CD4-positive, alpha-beta T cell (primary cell): ENCODE results near the gene TBCD. TPM values are rescaled to one million over a fixed set of nuclear protein-coding genes. Genes with fewer than 3 reads are reported as not detected.

Source experiments
- ATAC-seq: fragments of 200-7000 bp; cut with Tn5 transposase; one replicate; pipeline ENCODE4 v1.10.0; 2022; ENCODE audit warnings: mild to moderate bottlenecking; ENCODE audit not compliant: poor library complexity
- CTCF ChIA-PET: fragments of 350-600 bp; sonication (Branson Sonifier 250); formaldehyde crosslinking; loops from one replicate; lab custom pipeline; 2021; ENCODE audit warnings: antibody characterized with exemption, inconsistent platforms; lab: Charles Lee
- POLR2A ChIA-PET: fragments of 350-600 bp; sonication (Branson Sonifier 250); formaldehyde crosslinking; loops from one replicate; lab custom pipeline; 2021; ENCODE audit warnings: antibody characterized with exemption, inconsistent platforms; lab: Charles Lee
- DNase-seq, 14 experiments: peaks; one replicate each; pipeline ENCODE4 v3.0.0-alpha.2; 2013 to 2020; ENCODE audit warnings: mixed read lengths in 2 of 14
- H3K27ac ChIP-seq, 2 donors: one replicate each; pipeline versions ENCODE4 v1.5.1 to v1.7.0; 2013; ENCODE audit warnings: low read length in 2 of 2, low read depth in 1 of 2, mild to moderate bottlenecking in 1 of 2
- H3K27me3 ChIP-seq, 2 experiments: 1 replicate in 1 of 2; 2 replicates in 1 of 2; pipeline versions ENCODE4 v1.6.1 to v1.7.0; 2013; ENCODE audit warnings: low read length in 2 of 2, control low read depth in 1 of 2, mild to moderate bottlenecking in 1 of 2, moderate library complexity in 1 of 2; ENCODE audit not compliant: insufficient read depth in 2 of 2, control insufficient read depth in 1 of 2
- H3K36me3 ChIP-seq: one replicate; pipeline ENCODE4 v1.6.1; 2013; ENCODE audit warnings: low read length, control low read depth; ENCODE audit not compliant: insufficient read depth
- H3K4me1 ChIP-seq: one replicate; pipeline ENCODE4 v1.6.1; 2013; ENCODE audit warnings: low read length, control low read depth; ENCODE audit not compliant: insufficient read depth
- H3K4me3 ChIP-seq: one replicate; pipeline ENCODE4 v1.5.1; 2013; ENCODE audit warnings: mild to moderate bottlenecking, low read length, moderate library complexity
- H3K9me3 ChIP-seq, 2 experiments: 1 replicate in 1 of 2; 2 replicates in 1 of 2; pipeline versions ENCODE4 v1.6.1 to v1.7.0; 2013; ENCODE audit warnings: low read length in 2 of 2, mild to moderate bottlenecking in 2 of 2, control low read depth in 1 of 2, moderate library complexity in 1 of 2; ENCODE audit not compliant: control insufficient read depth in 1 of 2, insufficient read depth in 1 of 2
- H3K27ac Mint-ChIP-seq: one replicate; pipeline ENCODE4 v1.8.0; 2020; ENCODE audit warnings: mixed read lengths
- H3K27me3 Mint-ChIP-seq: one replicate; pipeline ENCODE4 v1.8.0; 2021; ENCODE audit warnings: mixed read lengths
- H3K36me3 Mint-ChIP-seq: one replicate; pipeline ENCODE4 v1.8.0; 2021; ENCODE audit warnings: low read depth, mixed read lengths
- H3K4me1 Mint-ChIP-seq: one replicate; pipeline ENCODE4 v1.8.0; 2021; ENCODE audit warnings: low read depth, mixed read lengths
- H3K4me3 Mint-ChIP-seq: one replicate; pipeline ENCODE4 v1.8.0; 2020; ENCODE audit warnings: mild to moderate bottlenecking, mixed read lengths
- H3K9me3 Mint-ChIP-seq: one replicate; pipeline ENCODE4 v1.8.0; 2020; ENCODE audit warnings: mixed read lengths
- intact Hi-C, 2 experiments: fragments of 100-400 bp; cut with DNase I in 1 of 2; cut with micrococcal nuclease in 1 of 2; formaldehyde crosslinking; loops; one replicate each; pipeline versions ENCODE4 v1.15.1 to v1.9.0; 2023 to 2025; cut with DNase I, micrococcal nuclease
- total RNA-seq, 174 experiments: library from RNA in 2 of 174; stranded (reverse) in 2 of 174; gene quantifications; one replicate each; pipeline ENCODE4 v1.2.3 and lab custom pipeline; 2021 to 2026
- TF ChIP-seq, protein P1 (sequence below): fragments of 200-600 bp; IDR thresholded peaks from one replicate; pipeline ENCODE4 v1.8.0; 2022; ENCODE audit warnings: antibody characterized with exemption, mild to moderate bottlenecking

The TBCD gene
- total RNA-seq, 2 experiments from 2014 or later = 74.6 to 80.3 TPM

DNA sequence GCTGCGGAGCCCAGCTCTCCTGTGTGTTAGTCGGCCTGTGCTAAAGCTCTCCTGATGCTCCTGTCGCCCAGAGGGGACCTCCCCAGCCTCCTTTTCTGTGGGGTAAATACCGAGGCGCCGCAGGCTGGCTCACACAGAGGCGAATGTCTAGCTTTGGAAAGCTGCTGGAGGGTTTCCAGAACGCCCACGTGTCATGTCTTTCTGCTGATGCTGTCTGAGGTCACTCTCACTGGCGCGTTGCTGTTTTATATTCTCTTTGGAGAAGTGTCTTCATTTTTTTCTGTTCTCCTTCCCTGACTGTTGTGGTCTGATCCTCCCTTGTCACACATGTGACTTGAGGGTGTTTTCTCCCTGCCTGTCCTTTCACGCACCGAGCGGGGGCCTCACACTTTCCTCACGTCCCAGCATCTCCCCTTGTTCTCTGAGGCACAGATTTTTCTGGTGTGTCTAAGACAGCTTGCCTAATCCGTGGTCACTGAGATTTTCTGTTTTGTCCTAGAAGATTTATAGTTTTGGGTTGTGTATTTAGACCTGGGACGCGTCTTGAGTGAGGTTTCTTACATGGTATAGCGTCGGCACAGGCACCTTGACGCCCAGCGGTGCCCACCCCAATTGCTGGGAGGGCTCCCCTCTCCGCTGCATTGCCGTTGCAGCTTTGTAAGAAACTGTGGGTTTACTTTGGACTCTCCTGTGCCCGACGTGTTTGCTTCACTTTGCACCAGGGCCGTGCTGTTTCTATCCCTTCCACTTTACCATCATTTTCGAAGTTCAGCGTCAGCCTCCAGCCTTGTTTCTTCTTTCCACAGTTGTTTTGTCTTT is 180.0 kb downstream of the TBCD start:
- POLR2A ChIA-PET = no interaction called here
- H3K9me3 Mint-ChIP-seq = no peaks in the 10 kb centered on the region
- DNase-seq (no peak), ATAC-seq (no peak)
- Histone ChIP-seq H3K36me3 (peaks cover 82% of the 10 kb centered on the region), H3K4me3 (no peak overlapping the region), H3K27me3 (no peaks in the 10 kb centered on the region), H3K27ac (no peak overlapping the region), H3K4me1 (no peaks in the 10 kb centered on the region), H3K9me3 (peaks cover 0 to 6% of the 10 kb centered on the region in 2 experiments)
- CTCF ChIA-PET = interaction anchor here (0.8 to 1.5 kb wide), 2 partner anchors 18 to 150 kb away, joined by 3 read pairs; no protein-coding TSS in a partner anchor
- TF ChIP-seq, protein P1, sequence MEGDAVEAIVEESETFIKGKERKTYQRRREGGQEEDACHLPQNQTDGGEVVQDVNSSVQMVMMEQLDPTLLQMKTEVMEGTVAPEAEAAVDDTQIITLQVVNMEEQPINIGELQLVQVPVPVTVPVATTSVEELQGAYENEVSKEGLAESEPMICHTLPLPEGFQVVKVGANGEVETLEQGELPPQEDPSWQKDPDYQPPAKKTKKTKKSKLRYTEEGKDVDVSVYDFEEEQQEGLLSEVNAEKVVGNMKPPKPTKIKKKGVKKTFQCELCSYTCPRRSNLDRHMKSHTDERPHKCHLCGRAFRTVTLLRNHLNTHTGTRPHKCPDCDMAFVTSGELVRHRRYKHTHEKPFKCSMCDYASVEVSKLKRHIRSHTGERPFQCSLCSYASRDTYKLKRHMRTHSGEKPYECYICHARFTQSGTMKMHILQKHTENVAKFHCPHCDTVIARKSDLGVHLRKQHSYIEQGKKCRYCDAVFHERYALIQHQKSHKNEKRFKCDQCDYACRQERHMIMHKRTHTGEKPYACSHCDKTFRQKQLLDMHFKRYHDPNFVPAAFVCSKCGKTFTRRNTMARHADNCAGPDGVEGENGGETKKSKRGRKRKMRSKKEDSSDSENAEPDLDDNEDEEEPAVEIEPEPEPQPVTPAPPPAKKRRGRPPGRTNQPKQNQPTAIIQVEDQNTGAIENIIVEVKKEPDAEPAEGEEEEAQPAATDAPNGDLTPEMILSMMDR = no peak
- no peak overlapping the region for H3K27ac Mint-ChIP-seq
- intact Hi-C loops = no loop called here
- H3K36me3 Mint-ChIP-seq = peaks cover 80% of the 10 kb centered on the region
- H3K27me3 Mint-ChIP-seq = no peaks in the 10 kb centered on the region
- no peak overlapping the region for H3K4me3 Mint-ChIP-seq
- no peaks in the 10 kb centered on the region for H3K4me1 Mint-ChIP-seq

GRCh38 chr17:82932518-82933310 is 180.8 kb downstream of the TBCD start:
- Mint-ChIP-seq H3K27me3 (no peaks in the 10 kb centered on the region), H3K27ac (no peak overlapping the region), H3K36me3 (peaks cover 79% of the 10 kb centered on the region), H3K4me1 (no peaks in the 10 kb centered on the region), H3K9me3 (no peaks in the 10 kb centered on the region), H3K4me3 (no peak overlapping the region)
- POLR2A ChIA-PET = no interaction called here
- intact Hi-C loops = no loop called here
- Histone ChIP-seq H3K27ac (no peak overlapping the region), H3K9me3 (peaks cover 0 to 9% of the 10 kb centered on the region in 2 experiments), H3K36me3 (peaks cover 82% of the 10 kb centered on the region), H3K4me1 (no peaks in the 10 kb centered on the region), H3K4me3 (no peak overlapping the region), H3K27me3 (no peaks in the 10 kb centered on the region)
- DNase-seq = peak in 1 of 14 experiments; percentile 16
- TF ChIP-seq, protein P1 = no peak
- ATAC-seq = no peak
- CTCF ChIA-PET = interaction anchor here (0.6 to 1.5 kb wide), 3 partner anchors 19 to 151 kb away, joined by 3 to 4 read pairs (median 3); no protein-coding TSS in a partner anchor

DNA sequence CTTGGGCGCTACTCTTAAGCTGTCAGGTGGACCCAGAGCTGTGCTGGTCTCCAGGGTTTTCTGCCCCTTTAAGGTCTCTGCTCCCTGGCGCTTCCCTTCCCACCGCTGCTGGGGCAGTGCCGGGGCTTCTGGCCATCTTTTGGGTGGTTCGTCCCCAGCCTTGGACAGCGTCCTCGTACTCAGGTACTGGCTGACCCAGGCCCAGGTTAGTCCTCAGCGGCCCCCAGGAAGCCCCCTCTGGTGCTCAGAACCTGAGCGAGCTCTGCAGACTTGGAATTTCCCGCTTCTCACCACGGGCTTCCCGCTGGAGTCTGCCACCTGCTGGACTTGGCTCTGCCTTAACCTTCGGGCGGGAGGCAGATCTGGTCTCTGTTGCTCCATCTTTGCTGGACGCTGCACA is 182.0 kb downstream of the TBCD start:
- no peak for ATAC-seq
- TF ChIP-seq, protein P1 = no peak
- DNase-seq = peak in 1 of 14 experiments; percentile 19

More for the DNA sequence above, 182.0 kb downstream of the TBCD start:
- Mint-ChIP-seq H3K36me3 (peaks cover 82% of the 10 kb centered on the region), H3K4me3 (no peak overlapping the region), H3K27me3 (no peaks in the 10 kb centered on the region), H3K27ac (no peak overlapping the region), H3K4me1 (no peaks in the 10 kb centered on the region), H3K9me3 (no peaks in the 10 kb centered on the region)
- no peak overlapping the region for H3K27ac ChIP-seq
- intact Hi-C loops = no loop called here
- H3K4me1 ChIP-seq = no peaks in the 10 kb centered on the region
- no peak overlapping the region for H3K4me3 ChIP-seq
- CTCF ChIA-PET = no interaction called here
- no peaks in the 10 kb centered on the region for H3K27me3 ChIP-seq
- peaks cover 0 to 9% of the 10 kb centered on the region in 2 experiments for H3K9me3 ChIP-seq
- POLR2A ChIA-PET = no interaction called here
- H3K36me3 ChIP-seq = peaks cover 76% of the 10 kb centered on the region
